ENCODE data around the gene TATDN3. TPM values are rescaled to one million over a fixed set of nuclear protein-coding genes. Genes with fewer than 3 reads are reported as not detected.

The TATDN3 gene
- total RNA-seq (2022; extraction: Qiagen RNA extraction; ENCODE audit: low read depth): 13.6 to 15.7 TPM (median 14.4 TPM) in 5 replicates

GRCh38 chr1:212791676-212792395 is at the start of gene TATDN3, which contains the start of gene NSL1:
Gene TATDN3 (plus strand): TSS chr1:212791894. CDS start chr1:212791922, 28 bp downstream.
Gene NSL1 (minus strand): TSS chr1:212791777. CDS start chr1:212791763, 14 bp downstream.

GRCh38 chr1:212847549-212847948 is 55.9 kb downstream of the TATDN3 start, which contains the start of gene SPATA45:
Gene SPATA45 (minus strand): TSS chr1:212847649. CDS start chr1:212836149, 11,500 bp downstream.

GRCh38 chr1:212857992-212858460 is 66.3 kb downstream of the TATDN3 start, which contains the start of gene FLVCR1:
Gene FLVCR1 (plus strand): TSS chr1:212858275. CDS start chr1:212858453, 178 bp downstream.

Other genes starting within 250 kb of the TATDN3 start
- 31.5 to 44.1 TPM (median 34.1 TPM) in 5 replicates for gene ATF3, start 183.1 kb upstream of the TATDN3 start, total RNA-seq (2022; extraction: Qiagen RNA extraction; ENCODE audit: low read depth)
- 27.0 to 40.0 TPM (median 38.1 TPM) in 5 replicates for gene BATF3, start 92.1 kb upstream of the TATDN3 start, total RNA-seq (2022; extraction: Qiagen RNA extraction; ENCODE audit: low read depth)
- gene NSL1, start 117 bp upstream of the TATDN3 start, total RNA-seq (2022; extraction: Qiagen RNA extraction; ENCODE audit: low read depth): 28.4 to 38.4 TPM (median 31.5 TPM) in 5 replicates
- gene SPATA45, start 55.8 kb downstream of the TATDN3 start, total RNA-seq (2022; extraction: Qiagen RNA extraction; ENCODE audit: low read depth): not detected in 5 replicates
- 12.8 to 20.5 TPM (median 18.5 TPM) in 5 replicates for gene FLVCR1, start 66.4 kb downstream of the TATDN3 start, total RNA-seq (2022; extraction: Qiagen RNA extraction; ENCODE audit: low read depth)
- gene VASH2, start 158.6 kb downstream of the TATDN3 start, total RNA-seq (2022; extraction: Qiagen RNA extraction; ENCODE audit: low read depth): 2.6 to 4.7 TPM (median 3.6 TPM) in 5 replicates
- 14.6 to 18.9 TPM (median 16.9 TPM) in 5 replicates for gene ANGEL2, start 224.0 kb downstream of the TATDN3 start, total RNA-seq (2022; extraction: Qiagen RNA extraction; ENCODE audit: low read depth)